ENCODE results near the gene PLD6. TPM values are rescaled to one million over a fixed set of nuclear protein-coding genes. Genes with fewer than 3 reads are reported as not detected.

PLD6 gene
- total and polyA plus RNA-seq, 2 experiments from 2014 or later = 0.65 to 1.0 TPM

GRCh38 chr17:17252149-17252661 is 46.1 kb upstream of the PLD6 start:
- peaks cover 28% of the 10 kb centered on the region for H3K36me3 ChIP-seq (ENCODE audit: low read depth)
- TF ChIP-seq EZH2 (IDR thresholded peaks at IDR 0.05; ENCODE audit: insufficient read depth, poor library complexity, severe bottlenecking) (no peak), EZH2phosphoT487 (IDR thresholded peaks at IDR 0.05; ENCODE audit: insufficient read depth, low read depth) (no peak)
- DNase-seq = no peak
- H3K4me1 ChIP-seq (ENCODE audit: insufficient read depth) = no peaks in the 10 kb centered on the region
- H3K4me2 ChIP-seq (ENCODE audit: unreplicated experiment) = no peak overlapping the region
- H3K9me2 ChIP-seq (ENCODE audit: insufficient read depth) = no peaks in the 10 kb centered on the region
- no peaks in the 10 kb centered on the region for H3K27me3 ChIP-seq (replicated peaks; ENCODE audit: insufficient read depth)
- H3K9me3 ChIP-seq (ENCODE audit: low read depth) = no peaks in the 10 kb centered on the region
- 0 out of 2 replicates have a peak, but pooled peaks cover 5% of the 10 kb centered on the region for H3K79me2 ChIP-seq (ENCODE audit: insufficient read depth)
- H3F3A ChIP-seq (ENCODE audit: insufficient read depth) = 0 out of 2 replicates have a peak, but pooled peaks cover 4% of the 10 kb centered on the region
- H4K20me1 ChIP-seq (ENCODE audit: insufficient read depth) = no peaks in the 10 kb centered on the region
- H2AFZ ChIP-seq = no peak overlapping the region
- no peak overlapping the region for H3K27ac ChIP-seq
- no peak overlapping the region for H3K9ac ChIP-seq
- no peak overlapping the region for H3K4me3 ChIP-seq
- in situ Hi-C loops (cut with MboI) = no loop called here
- WGBS, 2 experiments (ENCODE audit: low coverage in 1 of 2, low lambda C conversion rate in 2 of 2, missing lambda C conversion rate in 2 of 2) = 68 to 73% methylated on average over 9 of the region's 9 CpGs

- no peak for DNase-seq
- Histone ChIP-seq H3K9me3 (ENCODE audit: low read depth) (no peaks in the 10 kb centered on the region), H3K4me1 (ENCODE audit: insufficient read depth) (no peaks in the 10 kb centered on the region), H3K27me3 (replicated peaks; ENCODE audit: insufficient read depth) (no peaks in the 10 kb centered on the region), H3F3A (ENCODE audit: insufficient read depth) (peaks cover 26% of the 10 kb centered on the region; the same call in 1 of the 2 replicates), H3K9ac (no peak overlapping the region), H3K79me2 (ENCODE audit: insufficient read depth) (no peaks in the 10 kb centered on the region), H4K20me1 (ENCODE audit: insufficient read depth) (no peaks in the 10 kb centered on the region), H3K4me3 (no peak overlapping the region), H2AFZ (no peak overlapping the region), H3K4me2 (ENCODE audit: unreplicated experiment) (no peak overlapping the region), H3K36me3 (ENCODE audit: low read depth) (peaks cover 29% of the 10 kb centered on the region), H3K27ac (no peak overlapping the region), H3K9me2 (ENCODE audit: insufficient read depth) (no peaks in the 10 kb centered on the region)
- TF ChIP-seq EZH2 (IDR thresholded peaks at IDR 0.05; ENCODE audit: insufficient read depth, poor library complexity, severe bottlenecking) (no peak), EZH2phosphoT487 (IDR thresholded peaks at IDR 0.05; ENCODE audit: insufficient read depth, low read depth) (no peak)
- WGBS, 2 experiments (ENCODE audit: low coverage in 1 of 2, low lambda C conversion rate in 2 of 2, missing lambda C conversion rate in 2 of 2) = 79 to 80% methylated on average over 3 of the region's 3 CpGs
- in situ Hi-C loops (cut with MboI) = no loop called here
Observed at GRCh38 chr17:17246879-17247278, 40.7 kb upstream of the PLD6 start.

GRCh38 chr17:17243163-17243562 is 37.0 kb upstream of the PLD6 start:
- Histone ChIP-seq H3K4me3 (no peak overlapping the region), H3K27ac (no peak overlapping the region), H3K27me3 (replicated peaks; ENCODE audit: insufficient read depth) (no peaks in the 10 kb centered on the region), H3K4me2 (ENCODE audit: unreplicated experiment) (no peak overlapping the region), H2AFZ (no peak overlapping the region), H3K79me2 (ENCODE audit: insufficient read depth) (no peaks in the 10 kb centered on the region), H3K4me1 (ENCODE audit: insufficient read depth) (no peaks in the 10 kb centered on the region), H3K9ac (no peak overlapping the region), H3K9me3 (ENCODE audit: low read depth) (no peaks in the 10 kb centered on the region), H3K36me3 (ENCODE audit: low read depth) (peaks cover 21% of the 10 kb centered on the region), H4K20me1 (ENCODE audit: insufficient read depth) (no peaks in the 10 kb centered on the region), H3K9me2 (ENCODE audit: insufficient read depth) (no peaks in the 10 kb centered on the region), H3F3A (ENCODE audit: insufficient read depth) (peaks cover 29% of the 10 kb centered on the region; the same call in 1 of the 2 replicates)
- DNase-seq = no peak
- TF ChIP-seq EZH2phosphoT487 (IDR thresholded peaks at IDR 0.05; ENCODE audit: insufficient read depth, low read depth) (no peak), EZH2 (IDR thresholded peaks at IDR 0.05; ENCODE audit: insufficient read depth, poor library complexity, severe bottlenecking) (no peak)
- in situ Hi-C loops (cut with MboI) = no loop called here
- WGBS, 2 experiments (ENCODE audit: low coverage in 1 of 2, low lambda C conversion rate in 2 of 2, missing lambda C conversion rate in 2 of 2) = 93 to 94% methylated on average over 6 of the region's 6 CpGs

GRCh38 chr17:17242246-17242645 is 36.1 kb upstream of the PLD6 start:
- no peak overlapping the region for H2AFZ ChIP-seq
- H3K79me2 ChIP-seq (ENCODE audit: insufficient read depth) = no peaks in the 10 kb centered on the region
- no peaks in the 10 kb centered on the region for H3K9me2 ChIP-seq (ENCODE audit: insufficient read depth)
- no peak overlapping the region for H3K4me3 ChIP-seq
- H3K4me1 ChIP-seq (ENCODE audit: insufficient read depth) = no peaks in the 10 kb centered on the region
- in situ Hi-C loops (cut with MboI) = no loop called here
- H3K27me3 ChIP-seq (replicated peaks; ENCODE audit: insufficient read depth) = no peaks in the 10 kb centered on the region
- H3K36me3 ChIP-seq (ENCODE audit: low read depth) = peaks cover 18% of the 10 kb centered on the region; the same call in 1 of the 2 replicates
- TF ChIP-seq EZH2 (IDR thresholded peaks at IDR 0.05; ENCODE audit: insufficient read depth, poor library complexity, severe bottlenecking) (no peak), EZH2phosphoT487 (IDR thresholded peaks at IDR 0.05; ENCODE audit: insufficient read depth, low read depth) (no peak)
- 92 to 100% methylated on average over 7 of the region's 7 CpGs for WGBS, 2 experiments (ENCODE audit: low coverage in 1 of 2, low lambda C conversion rate in 2 of 2, missing lambda C conversion rate in 2 of 2)
- no peak overlapping the region for H3K9ac ChIP-seq
- H4K20me1 ChIP-seq (ENCODE audit: insufficient read depth) = no peaks in the 10 kb centered on the region
- no peak for DNase-seq
- H3F3A ChIP-seq (ENCODE audit: insufficient read depth) = peaks cover 25% of the 10 kb centered on the region; the same call in 1 of the 2 replicates
- H3K4me2 ChIP-seq (ENCODE audit: unreplicated experiment) = no peak overlapping the region
- no peaks in the 10 kb centered on the region for H3K9me3 ChIP-seq (ENCODE audit: low read depth)
- no peak overlapping the region for H3K27ac ChIP-seq
